ENCODE data around the gene ATAT1. TPM values are rescaled to one million over a fixed set of nuclear protein-coding genes. Genes with fewer than 3 reads are reported as not detected.

ATAT1 gene
- total RNA-seq, 1 experiment from 2014 or later: 29.4 TPM

- ChIA-PET POLR2A (ENCODE audit: unreplicated experiment) (interaction anchor here (0.6 to 1.2 kb wide), 3 partner anchors 10 to 73 kb away, joined by 5 to 7 read pairs (median 6); no protein-coding TSS in a partner anchor), CTCF (interaction anchor here (0.6 kb wide), 1 partner anchor 65 kb away, joined by 4 read pairs; no protein-coding TSS in a partner anchor)
- DNase-seq: peak in 1 of 2 experiments; percentile 38
- H3F3A ChIP-seq (ENCODE audit: insufficient read depth, low read depth): peaks cover 32% of the 10 kb centered on the region
- no peaks in the 10 kb centered on the region for H3K9me2 ChIP-seq (ENCODE audit: insufficient read depth)
- BruUV-seq (replicated peaks): TSS peak; percentile 51
- no peaks in the 10 kb centered on the region for H4K20me1 ChIP-seq (ENCODE audit: insufficient read depth)
- TF ChIP-seq, protein P1, sequence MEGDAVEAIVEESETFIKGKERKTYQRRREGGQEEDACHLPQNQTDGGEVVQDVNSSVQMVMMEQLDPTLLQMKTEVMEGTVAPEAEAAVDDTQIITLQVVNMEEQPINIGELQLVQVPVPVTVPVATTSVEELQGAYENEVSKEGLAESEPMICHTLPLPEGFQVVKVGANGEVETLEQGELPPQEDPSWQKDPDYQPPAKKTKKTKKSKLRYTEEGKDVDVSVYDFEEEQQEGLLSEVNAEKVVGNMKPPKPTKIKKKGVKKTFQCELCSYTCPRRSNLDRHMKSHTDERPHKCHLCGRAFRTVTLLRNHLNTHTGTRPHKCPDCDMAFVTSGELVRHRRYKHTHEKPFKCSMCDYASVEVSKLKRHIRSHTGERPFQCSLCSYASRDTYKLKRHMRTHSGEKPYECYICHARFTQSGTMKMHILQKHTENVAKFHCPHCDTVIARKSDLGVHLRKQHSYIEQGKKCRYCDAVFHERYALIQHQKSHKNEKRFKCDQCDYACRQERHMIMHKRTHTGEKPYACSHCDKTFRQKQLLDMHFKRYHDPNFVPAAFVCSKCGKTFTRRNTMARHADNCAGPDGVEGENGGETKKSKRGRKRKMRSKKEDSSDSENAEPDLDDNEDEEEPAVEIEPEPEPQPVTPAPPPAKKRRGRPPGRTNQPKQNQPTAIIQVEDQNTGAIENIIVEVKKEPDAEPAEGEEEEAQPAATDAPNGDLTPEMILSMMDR (conservative IDR thresholded peaks at IDR 0.05): no peak
- no peak for TF ChIP-seq EZH2 (IDR thresholded peaks at IDR 0.05; ENCODE audit: low read depth)
- intact Hi-C loops (cut with micrococcal nuclease; ENCODE audit: unreplicated experiment): loop anchor here (1.0 to 2.0 kb wide), 4 partner anchors 29 to 226 kb away; partner anchors contain the start of genes MDC1, MRPS18B, PPP1R10 and VARS2
- peak overlapping the region; percentile 92 for H2AFZ ChIP-seq
- peak overlapping the region; percentile 72 for H3K27ac ChIP-seq
- H3K36me3 ChIP-seq (ENCODE audit: low read depth): no peaks in the 10 kb centered on the region
- peak overlapping the region; percentile 93 for H3K4me2 ChIP-seq
- no peaks in the 10 kb centered on the region for H3K27me3 ChIP-seq (ENCODE audit: insufficient read depth, low read depth)
- H3K4me3 ChIP-seq: peak overlapping the region; percentile 98
- H3K4me1 ChIP-seq (replicated peaks; ENCODE audit: insufficient read depth): peaks cover 51% of the 10 kb centered on the region
- H3K79me2 ChIP-seq (ENCODE audit: low read depth): peaks cover 47% of the 10 kb centered on the region
- no peaks in the 10 kb centered on the region for H3K9me3 ChIP-seq (ENCODE audit: insufficient read depth, low read depth)
Measured at GRCh38 chr6:30687659-30688431, 61.2 kb downstream of the ATAT1 start.

GRCh38 chr6:30688569-30688968 lies 61.9 kb downstream of the ATAT1 start:
- H3K9me3 ChIP-seq (ENCODE audit: insufficient read depth, low read depth): no peaks in the 10 kb centered on the region
- TF ChIP-seq EZH2 (IDR thresholded peaks at IDR 0.05; ENCODE audit: low read depth): no peak
- TF ChIP-seq, protein P1 (conservative IDR thresholded peaks at IDR 0.05): no peak
- H3K9me2 ChIP-seq (ENCODE audit: insufficient read depth): no peaks in the 10 kb centered on the region
- no peak overlapping the region; the same call in 1 of the 2 replicates for H3K4me3 ChIP-seq
- no TSS peak for BruUV-seq (replicated peaks)
- intact Hi-C loops (cut with micrococcal nuclease; ENCODE audit: unreplicated experiment): no loop called here
- ChIA-PET POLR2A (ENCODE audit: unreplicated experiment) (no interaction called here), CTCF (interaction anchor here (0.7 kb wide), 1 partner anchor 28 kb away, joined by 3 read pairs; the partner anchor contains the start of gene MDC1)
- H3K4me2 ChIP-seq: peak overlapping the region; percentile 93
- peaks cover 44% of the 10 kb centered on the region for H3K4me1 ChIP-seq (replicated peaks; ENCODE audit: insufficient read depth)
- no peaks in the 10 kb centered on the region for H3K36me3 ChIP-seq (ENCODE audit: low read depth)
- no peak overlapping the region for H3K27ac ChIP-seq
- H2AFZ ChIP-seq: no peak overlapping the region
- H3F3A ChIP-seq (ENCODE audit: insufficient read depth, low read depth): peaks cover 25% of the 10 kb centered on the region
- H4K20me1 ChIP-seq (ENCODE audit: insufficient read depth): no peaks in the 10 kb centered on the region
- no peaks in the 10 kb centered on the region for H3K27me3 ChIP-seq (ENCODE audit: insufficient read depth, low read depth)
- peaks cover 40% of the 10 kb centered on the region for H3K79me2 ChIP-seq (ENCODE audit: low read depth)
- no peak for DNase-seq

DNA sequence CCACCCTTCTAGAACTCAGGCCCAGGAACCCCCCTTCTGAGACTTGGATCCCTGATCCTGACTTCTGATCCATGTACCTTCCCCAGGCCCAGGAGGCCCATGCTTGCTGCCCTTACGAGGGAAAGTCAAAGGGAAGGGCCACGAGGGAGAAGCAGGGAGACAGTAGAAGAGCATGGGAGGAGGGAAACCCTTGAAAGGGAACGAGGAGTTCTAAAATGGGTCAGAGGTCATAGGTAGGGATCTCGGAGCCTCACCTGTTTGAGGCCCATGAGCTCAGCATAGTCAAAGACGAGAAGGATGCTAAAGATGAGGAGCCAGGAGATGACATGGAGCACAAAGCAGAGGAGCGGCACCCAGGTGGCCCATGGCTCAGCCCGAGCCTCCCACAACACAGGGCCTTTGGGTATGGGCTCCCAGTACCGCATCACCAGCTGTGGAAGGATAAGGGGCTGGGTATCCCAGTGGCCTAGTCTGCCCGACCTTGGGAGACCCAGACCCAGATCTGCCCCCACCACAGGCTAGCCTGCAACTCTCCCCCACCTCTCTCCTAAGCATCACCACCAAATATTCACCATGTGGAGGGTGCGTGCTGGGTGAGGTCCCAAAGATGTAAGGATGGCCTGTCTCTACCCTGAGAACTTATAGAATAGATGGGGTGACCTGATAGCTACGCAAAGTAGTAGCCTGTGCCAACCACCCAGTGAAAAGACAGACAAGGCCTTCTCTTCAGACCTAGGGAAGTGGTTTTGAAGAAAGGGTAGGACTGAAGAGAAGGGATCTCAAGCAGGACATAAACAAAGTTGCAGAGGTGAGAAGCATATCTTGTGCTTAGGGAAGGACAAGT lies 62.6 kb downstream of the ATAT1 start:
- POLR2A ChIA-PET (ENCODE audit: unreplicated experiment): no interaction called here
- H3K4me2 ChIP-seq: 0 out of 2 replicates have a peak overlapping the region, but pooled peaks have one; percentile 93
- peaks cover 41% of the 10 kb centered on the region for H3K4me1 ChIP-seq (replicated peaks; ENCODE audit: insufficient read depth)
- no peaks in the 10 kb centered on the region for H3K36me3 ChIP-seq (ENCODE audit: low read depth)
- intact Hi-C loops (cut with micrococcal nuclease; ENCODE audit: unreplicated experiment): no loop called here
- no peak overlapping the region for H3K4me3 ChIP-seq
- H3K9me3 ChIP-seq (ENCODE audit: insufficient read depth, low read depth): no peaks in the 10 kb centered on the region
- H3K9me2 ChIP-seq (ENCODE audit: insufficient read depth): no peaks in the 10 kb centered on the region
- no peaks in the 10 kb centered on the region for H3K27me3 ChIP-seq (ENCODE audit: insufficient read depth, low read depth)
- DNase-seq: no peak
- CTCF ChIA-PET: interaction anchor here (0.7 kb wide), 1 partner anchor 27 kb away, joined by 3 read pairs; the partner anchor contains the start of gene MDC1
- no peak overlapping the region for H3K27ac ChIP-seq
- peaks cover 33% of the 10 kb centered on the region for H3K79me2 ChIP-seq (ENCODE audit: low read depth)
- TF ChIP-seq, protein P1 (conservative IDR thresholded peaks at IDR 0.05): no peak
- no peak for TF ChIP-seq EZH2 (IDR thresholded peaks at IDR 0.05; ENCODE audit: low read depth)
- H3F3A ChIP-seq (ENCODE audit: insufficient read depth, low read depth): peaks cover 18% of the 10 kb centered on the region; the same call in 1 of the 2 replicates
- H2AFZ ChIP-seq: no peak overlapping the region
- H4K20me1 ChIP-seq (ENCODE audit: insufficient read depth): no peaks in the 10 kb centered on the region
- BruUV-seq (replicated peaks): no TSS peak
